Thyroid gland (tissue), 4 donors: Measurements from ENCODE around the gene PLG. TPM values are rescaled to one million over a fixed set of nuclear protein-coding genes. Genes with fewer than 3 reads are reported as not detected.
"Not testable (repeated sequence)": the region's sequence is repeated elsewhere in the genome, so short reads cannot be mapped to it uniquely, and the experiment has no call there.

Source experiments
- DNase-seq, 2 donors: peaks; one replicate each; pipeline ENCODE4 v3.0.0-alpha.2; 2019
- H3K27ac ChIP-seq, 3 donors: fragments of 200-600 bp; sonication (generic); 1 replicate in 2 of 3; 2 replicates in 1 of 3; pipeline ENCODE4 v1.5.1; 2016 to 2019; ENCODE audit warnings: mild to moderate bottlenecking in 1 of 3, moderate library complexity in 1 of 3
- H3K27me3 ChIP-seq: fragments of 200-600 bp; sonication (generic); one replicate; pipeline ENCODE4 v1.5.1; 2019
- H3K36me3 ChIP-seq, 2 donors: fragments of 200-600 bp; sonication (generic); one replicate each; pipeline ENCODE4 v1.5.1; 2016 to 2019
- H3K4me1 ChIP-seq, 2 donors: fragments of 200-600 bp; sonication (generic); one replicate each; pipeline ENCODE4 v1.5.1; 2017 to 2019
- H3K4me3 ChIP-seq, 3 donors: fragments of 200-600 bp; sonication (generic); replicated peaks in 1 of 3; 1 replicate in 2 of 3; 2 replicates in 1 of 3; pipeline ENCODE4 v1.5.1; 2016; ENCODE audit warnings: mild to moderate bottlenecking in 1 of 3
- H3K9me3 ChIP-seq: fragments of 200-600 bp; sonication (generic); one replicate; pipeline ENCODE4 v1.5.1; 2017
- CTCF ChIP-seq, 6 experiments: fragments of 200-600 bp in 3 of 6; fragments of 450-650 bp in 3 of 6; sonication (generic) in 3 of 6; IDR thresholded peaks; one replicate each; pipeline ENCODE4 v1.5.1; 2016 to 2019; ENCODE audit warnings: antibody characterized with exemption in 6 of 6, mild to moderate bottlenecking in 2 of 6, inconsistent platforms in 1 of 6, moderate library complexity in 1 of 6
- POLR2A ChIP-seq, 2 donors: fragments of 450-650 bp; IDR thresholded peaks; one replicate each; pipeline ENCODE4 v1.6.1; 2017; ENCODE audit warnings: antibody characterized with exemption in 2 of 2, mild to moderate bottlenecking in 2 of 2, moderate library complexity in 1 of 2
- WGBS, 2 donors: methylation state at CpG; one replicate each; pipeline ENCODE4 v1.1.5; 2017; 5-methylcytosine and 5-hydroxymethylcytosine counted together
- intact Hi-C: fragments of 100-400 bp; cut with DNase I; formaldehyde crosslinking; loops from one replicate; pipeline ENCODE4 v1.15.1; 2023
- total RNA-seq, 4 donors: library from RNA; depleted of rRNA; stranded (reverse); fragments of >200 nt; gene quantifications; one replicate each; pipeline ENCODE4 v1.2.3, GENCODE V29; 2016

PLG gene
- total RNA-seq, 4 donors from 2014 or later, result not detected

- Histone ChIP-seq H3K27ac (no peak overlapping the region), H3K36me3 (no peaks in the 10 kb centered on the region), H3K4me1 (no peaks in the 10 kb centered on the region), H3K4me3 (no peak overlapping the region), H3K27me3 (no peaks in the 10 kb centered on the region), H3K9me3 (no peaks in the 10 kb centered on the region)
- no peak for TF ChIP-seq POLR2A (IDR thresholded peaks at IDR 0.05)
- no peak for TF ChIP-seq CTCF (IDR thresholded peaks at IDR 0.05)
- DNase-seq, result no peak
- intact Hi-C loops, result no loop called here
- WGBS, 2 donors, result 21 to 38% methylated on average over 5 of the region's 5 CpGs
Measured at GRCh38 chr6:160750276-160750689, 48.2 kb downstream of the PLG start.

- H3K27ac ChIP-seq, H3K27me3 ChIP-seq, H3K9me3 ChIP-seq, H3K36me3 ChIP-seq, H3K4me3 ChIP-seq, H3K4me1 ChIP-seq, intact Hi-C loops, DNase-seq: not testable (repeated sequence)
- 71 to 72% methylated on average over 4 of the region's 4 CpGs for WGBS, 2 donors
Measured at GRCh38 chr6:160753211-160753610, 51.2 kb downstream of the PLG start.

GRCh38 chr6:160755165-160755564 lies 53.1 kb downstream of the PLG start:
- TF ChIP-seq CTCF (IDR thresholded peaks at IDR 0.05) (no peak), POLR2A (IDR thresholded peaks at IDR 0.05) (no peak)
- DNase-seq, result no peak
- Histone ChIP-seq H3K4me1 (no peaks in the 10 kb centered on the region), H3K27ac (no peak overlapping the region), H3K9me3 (no peaks in the 10 kb centered on the region), H3K27me3 (no peaks in the 10 kb centered on the region), H3K36me3 (no peaks in the 10 kb centered on the region), H3K4me3 (no peak overlapping the region)
- intact Hi-C loops, result no loop called here
- 7 to 15% methylated on average over 2 of the region's 2 CpGs for WGBS, 2 donors

- DNase-seq, result no peak
- no peaks in the 10 kb centered on the region for H3K9me3 ChIP-seq
- no peaks in the 10 kb centered on the region for H3K36me3 ChIP-seq
- intact Hi-C loops, result no loop called here
- no peak overlapping the region for H3K4me3 ChIP-seq
- no peak for TF ChIP-seq POLR2A (IDR thresholded peaks at IDR 0.05)
- TF ChIP-seq CTCF (IDR thresholded peaks at IDR 0.05), result no peak
- H3K27ac ChIP-seq, result no peak overlapping the region
- H3K4me1 ChIP-seq, result no peaks in the 10 kb centered on the region
- 96 to 99% methylated on average over 1 of the region's 1 CpG for WGBS, 2 donors
- no peaks in the 10 kb centered on the region for H3K27me3 ChIP-seq
Measured at GRCh38 chr6:160756021-160756420, 54.0 kb downstream of the PLG start.

GRCh38 chr6:160756871-160757270 lies 54.8 kb downstream of the PLG start:
- TF ChIP-seq POLR2A (IDR thresholded peaks at IDR 0.05) (no peak), CTCF (IDR thresholded peaks at IDR 0.05) (no peak)
- Histone ChIP-seq H3K27me3 (no peaks in the 10 kb centered on the region), H3K27ac (no peak overlapping the region), H3K4me1 (no peaks in the 10 kb centered on the region), H3K9me3 (no peaks in the 10 kb centered on the region), H3K4me3 (no peak overlapping the region), H3K36me3 (no peaks in the 10 kb centered on the region)
- no peak for DNase-seq
- intact Hi-C loops, result no loop called here
- WGBS, 2 donors, result 51 to 53% methylated on average over 4 of the region's 4 CpGs

GRCh38 chr6:160764847-160765246 lies 62.8 kb downstream of the PLG start:
- intact Hi-C loops, result no loop called here
- H3K4me1 ChIP-seq, result peaks cover 0 to 9% of the 10 kb centered on the region in 2 donors

More at GRCh38 chr6:160764847-160765246, 62.8 kb downstream of the PLG start:
- Histone ChIP-seq H3K36me3 (no peaks in the 10 kb centered on the region), H3K9me3 (no peaks in the 10 kb centered on the region), H3K27ac (no peak overlapping the region), H3K27me3 (no peaks in the 10 kb centered on the region), H3K4me3 (no peak overlapping the region)
- TF ChIP-seq CTCF (IDR thresholded peaks at IDR 0.05) (no peak), POLR2A (IDR thresholded peaks at IDR 0.05) (no peak)
- 94% methylated on average over 5 of the region's 5 CpGs for WGBS, 2 donors
- DNase-seq, result no peak
